Central memory CD4-positive, alpha-beta T cell (primary cell): ENCODE measurements around the gene CPSF4.

Experiments used
- DNase-seq: peaks from one replicate; pipeline ENCODE4 v3.0.0; 2022

CPSF4 gene

DNA sequence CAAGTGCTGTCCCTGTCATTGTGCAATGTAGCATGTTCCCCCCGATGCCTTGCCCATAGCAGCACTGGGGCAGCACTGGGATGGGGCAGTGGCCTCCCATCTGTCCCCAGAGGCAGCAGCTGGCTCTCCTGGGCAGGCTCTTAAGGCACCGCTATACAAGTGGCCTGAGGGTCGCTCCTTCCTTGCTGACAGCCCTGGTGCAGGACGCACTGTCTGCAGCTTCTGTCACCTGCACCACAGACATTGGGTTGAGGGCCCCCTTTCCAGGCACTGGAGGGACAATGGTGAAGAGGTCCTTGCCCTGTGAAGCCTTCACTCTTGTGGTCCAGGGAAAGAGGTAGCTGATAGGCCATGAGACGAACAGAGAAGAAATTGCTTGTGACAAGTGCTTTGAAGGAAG is 10.6 kb downstream of the CPSF4 start:
- DNase-seq = no peak

DNA sequence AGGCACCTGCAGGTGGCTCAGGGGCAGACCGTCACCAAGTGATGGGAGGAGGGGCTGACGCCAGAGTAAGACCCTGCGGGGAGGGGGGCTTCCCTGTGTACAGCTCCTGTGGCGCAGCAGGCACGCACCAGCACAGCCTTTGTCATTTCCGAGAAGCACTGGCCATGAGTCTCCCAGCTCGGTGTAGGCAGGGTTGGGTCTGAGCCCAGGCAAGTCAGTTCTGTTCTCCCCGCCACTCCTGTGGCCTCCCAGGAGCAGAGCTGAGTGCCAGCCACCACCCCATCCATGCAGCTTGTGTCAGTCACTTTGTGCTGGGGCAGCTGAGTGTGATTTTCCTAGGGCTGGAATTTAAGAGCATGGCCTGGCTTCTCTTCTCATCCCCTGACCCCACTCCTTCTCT is 13.2 kb downstream of the CPSF4 start:
- DNase-seq = no peak

DNA sequence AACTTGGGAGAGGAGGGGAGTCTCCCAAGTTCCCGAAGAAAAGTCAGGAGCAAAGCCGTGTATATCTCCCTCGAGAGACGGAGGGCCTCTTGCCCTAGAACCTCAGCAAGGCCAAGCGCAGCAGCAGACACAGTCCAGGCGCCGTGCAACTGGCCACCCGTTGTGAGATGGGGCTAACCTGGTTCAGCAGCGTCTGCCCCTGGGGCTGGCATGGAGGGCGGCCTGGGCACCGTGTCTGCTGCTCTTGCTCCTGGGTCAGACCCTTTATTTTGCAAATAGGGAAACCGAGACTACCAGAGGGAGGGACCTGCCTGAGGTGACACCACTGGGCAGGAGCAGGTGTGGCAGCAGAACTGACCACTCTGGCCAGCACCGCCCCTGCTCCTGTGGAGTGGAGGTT is 13.8 kb downstream of the CPSF4 start:
- DNase-seq = no peak

DNA sequence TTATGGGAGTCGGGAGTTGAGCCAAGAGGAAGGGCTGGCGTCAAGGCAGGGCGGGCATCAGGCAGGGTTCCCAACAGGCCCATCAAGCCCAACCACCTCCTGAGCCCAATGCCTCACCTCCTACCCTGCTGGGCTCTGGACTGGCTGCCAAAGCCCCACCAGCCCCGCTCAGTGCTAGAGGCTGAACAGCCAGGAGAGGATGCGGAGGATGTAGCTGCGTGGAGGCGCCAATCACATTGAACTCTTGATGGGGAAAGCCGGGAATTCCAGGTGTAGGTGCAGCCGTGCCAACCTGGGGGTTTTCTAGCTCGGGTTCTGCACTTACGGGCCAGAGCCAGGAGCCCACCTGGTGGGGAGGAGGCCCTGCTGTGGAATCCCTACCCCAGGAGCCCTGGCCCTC is 14.4 kb downstream of the CPSF4 start:
- DNase-seq = no peak

DNA sequence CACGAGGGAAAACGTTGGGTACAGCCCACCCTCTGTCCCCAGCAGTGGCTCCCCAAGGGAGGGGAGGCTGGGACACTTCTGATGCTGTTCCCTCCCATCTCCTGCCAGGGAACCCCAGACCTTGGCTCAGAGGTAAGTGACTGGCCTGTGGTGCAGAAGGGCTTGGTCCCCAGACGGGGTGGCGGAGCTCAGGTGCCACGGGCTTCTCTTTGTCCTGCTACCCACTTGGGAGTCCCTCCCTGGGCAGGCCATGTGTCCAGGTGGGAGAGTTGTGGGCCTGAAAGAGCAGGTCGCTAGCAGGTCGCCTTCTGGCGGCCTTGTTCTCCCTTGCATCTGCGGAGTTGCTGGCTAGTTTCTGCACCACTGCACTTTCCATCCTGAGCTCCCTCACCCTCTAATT is 17.1 kb downstream of the CPSF4 start:
- no peak for DNase-seq

DNA sequence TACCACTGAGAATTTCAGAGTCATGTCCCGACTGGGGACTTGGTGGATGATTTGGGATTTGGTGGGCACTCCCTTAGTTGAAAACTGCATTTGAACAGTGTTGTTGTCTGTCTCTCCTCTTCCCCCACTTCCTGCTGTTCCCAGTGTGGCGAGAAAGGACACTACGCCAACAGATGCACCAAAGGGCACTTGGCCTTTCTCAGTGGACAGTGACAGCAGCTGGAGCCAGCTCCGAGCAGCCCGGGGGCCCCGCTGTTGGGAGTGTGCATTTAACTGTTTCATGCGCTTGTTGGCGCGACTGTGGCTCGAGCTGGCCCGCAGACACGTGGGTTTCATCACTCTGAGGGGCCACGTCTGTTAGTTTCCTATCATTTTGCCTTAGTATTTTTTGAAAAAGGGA is 17.5 kb downstream of the CPSF4 start:
- DNase-seq = no peak

DNA sequence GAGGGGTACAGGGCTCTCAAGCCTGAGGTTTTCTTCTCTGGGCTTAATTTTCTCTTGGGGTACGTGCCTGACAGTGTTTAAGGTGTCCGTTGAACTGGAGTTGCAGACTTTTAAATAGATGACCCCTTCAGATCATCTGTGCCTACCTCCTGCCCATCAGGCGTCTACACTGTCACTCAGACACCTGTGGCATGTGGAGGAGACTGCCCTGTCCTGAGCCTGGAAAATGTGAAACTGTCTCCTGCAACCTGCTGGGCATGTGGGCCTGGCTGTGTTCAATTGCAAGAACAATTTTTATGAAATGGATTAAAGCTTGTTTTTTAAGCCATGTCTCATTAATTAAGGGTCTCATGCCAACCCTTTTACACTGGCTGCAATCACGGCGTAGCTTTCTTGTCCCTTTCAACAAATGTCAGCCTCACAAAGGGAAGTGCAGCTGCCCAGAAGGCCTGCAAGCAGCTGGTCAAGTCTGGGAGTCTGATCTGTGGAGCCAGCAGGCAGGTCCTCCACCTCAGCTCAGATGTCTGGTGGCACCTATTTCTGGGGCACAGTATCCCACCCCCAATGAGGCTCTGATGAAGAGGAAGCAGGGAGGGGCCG is 18.4 kb downstream of the CPSF4 start:
- DNase-seq = no peak

DNA sequence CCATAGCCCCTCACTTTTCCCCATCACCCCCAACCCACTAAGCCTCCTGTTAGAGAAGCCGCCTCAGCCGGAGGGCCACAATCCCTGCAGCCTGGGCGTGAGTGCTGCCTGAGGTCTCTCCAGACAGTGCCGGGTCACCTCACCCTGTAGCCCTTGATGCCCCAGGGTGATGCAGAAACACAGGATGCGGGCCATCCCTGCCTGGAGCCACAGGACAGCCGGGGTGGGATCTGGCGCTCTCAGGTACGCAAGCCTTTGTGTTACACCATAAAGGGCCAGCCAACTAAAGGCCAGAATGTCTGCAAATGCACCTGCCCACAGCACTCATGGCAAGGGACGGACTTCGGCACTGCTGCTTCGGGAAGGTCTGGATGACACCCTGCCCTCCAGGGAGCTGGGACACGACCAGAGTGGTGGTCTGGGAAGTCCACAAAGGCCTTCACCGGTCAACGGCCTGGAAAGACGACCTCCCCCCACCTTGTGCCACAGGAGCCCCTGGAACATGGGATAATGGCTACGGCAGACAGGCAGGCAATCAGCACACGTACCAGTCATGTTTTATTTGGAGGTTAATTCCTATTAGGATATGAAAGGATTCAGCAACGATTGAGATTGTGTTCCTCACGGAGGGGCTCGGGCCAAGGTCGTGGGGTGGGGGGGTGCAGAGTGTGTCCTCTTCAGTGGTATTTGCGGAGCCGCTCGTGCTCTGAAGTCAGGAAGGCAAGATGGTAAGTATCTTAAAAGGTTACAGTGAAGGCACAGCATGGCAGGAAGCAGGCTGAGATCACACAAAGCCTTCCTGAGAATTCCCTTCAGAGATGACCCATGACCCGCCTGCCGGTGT is 19.1 kb downstream of the CPSF4 start:
- no peak for DNase-seq

DNA sequence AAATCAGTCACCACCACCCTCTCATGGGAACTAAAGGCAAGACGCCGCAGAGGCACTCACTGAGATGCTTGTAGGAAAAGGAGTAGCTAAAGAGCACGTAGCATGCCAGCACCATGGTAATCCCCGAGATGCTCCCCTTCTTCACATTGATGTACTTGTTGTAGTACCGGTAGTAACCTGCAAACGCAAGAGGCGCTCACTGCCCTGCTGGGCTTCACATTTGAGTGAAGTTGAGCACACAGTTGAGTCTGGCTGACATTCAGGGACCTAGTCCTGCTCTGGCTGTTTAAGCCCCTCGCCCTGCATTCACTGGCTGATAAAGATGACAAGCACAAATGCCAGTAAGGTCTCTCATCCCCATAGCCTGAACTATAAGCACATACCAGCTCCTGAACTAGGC is 20.3 kb downstream of the CPSF4 start:
- no peak for DNase-seq

DNA sequence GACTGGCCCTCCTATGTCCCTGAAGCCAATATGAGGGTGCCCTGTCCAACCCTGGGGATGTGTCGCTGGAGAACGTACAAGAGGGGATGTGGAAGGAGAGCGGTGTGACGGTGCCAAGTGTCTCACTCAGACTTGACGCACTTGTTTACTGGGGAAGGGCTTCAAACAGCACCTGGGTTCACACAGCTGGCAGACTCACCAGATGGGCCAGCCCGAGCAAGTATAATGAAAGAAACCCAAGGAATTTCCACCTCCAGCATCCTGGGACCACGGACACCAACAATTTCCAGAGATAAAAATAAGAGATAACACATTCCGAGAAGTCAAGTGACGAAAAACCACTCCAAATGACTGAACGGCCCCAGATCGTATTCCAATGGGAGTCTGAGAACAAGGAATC is 21.9 kb downstream of the CPSF4 start:
- no peak for DNase-seq

DNA sequence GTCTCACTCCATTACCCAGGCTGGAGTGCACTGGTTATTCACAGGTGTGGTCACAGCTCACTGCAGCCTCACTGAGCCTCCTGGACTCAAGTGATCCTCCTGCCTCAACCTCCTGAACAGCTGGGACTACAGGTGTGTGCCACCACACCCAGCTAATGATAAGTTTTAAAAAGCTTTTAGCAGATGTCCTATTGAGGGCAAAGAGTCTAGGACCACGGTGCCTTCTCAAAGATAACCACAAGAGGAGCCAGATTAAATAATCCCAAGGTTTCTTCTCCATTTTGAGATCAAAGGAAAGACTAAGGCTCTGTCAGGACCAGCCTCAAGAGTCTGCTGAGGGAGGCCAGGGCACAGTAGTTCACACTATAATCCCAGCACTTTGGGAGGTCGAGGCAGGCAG is 22.5 kb downstream of the CPSF4 start:
- no peak for DNase-seq

DNA sequence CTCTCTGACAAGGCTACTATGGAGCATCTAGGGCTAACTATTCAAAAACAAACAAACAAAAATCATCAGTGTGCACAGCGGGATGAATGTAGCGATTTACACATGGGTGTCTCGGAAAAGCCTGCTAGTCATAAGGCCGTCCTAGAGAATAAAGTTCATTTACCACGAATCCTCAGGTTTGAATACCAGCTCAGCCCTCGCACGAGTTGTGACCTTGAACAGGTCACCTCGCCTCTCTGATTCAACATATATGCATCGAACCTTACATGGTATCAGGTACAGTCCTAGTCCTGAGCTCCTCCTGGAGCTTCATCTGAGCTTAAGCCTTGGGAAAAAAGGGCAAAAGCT is 26.7 kb downstream of the CPSF4 start:
- DNase-seq = no peak

DNA sequence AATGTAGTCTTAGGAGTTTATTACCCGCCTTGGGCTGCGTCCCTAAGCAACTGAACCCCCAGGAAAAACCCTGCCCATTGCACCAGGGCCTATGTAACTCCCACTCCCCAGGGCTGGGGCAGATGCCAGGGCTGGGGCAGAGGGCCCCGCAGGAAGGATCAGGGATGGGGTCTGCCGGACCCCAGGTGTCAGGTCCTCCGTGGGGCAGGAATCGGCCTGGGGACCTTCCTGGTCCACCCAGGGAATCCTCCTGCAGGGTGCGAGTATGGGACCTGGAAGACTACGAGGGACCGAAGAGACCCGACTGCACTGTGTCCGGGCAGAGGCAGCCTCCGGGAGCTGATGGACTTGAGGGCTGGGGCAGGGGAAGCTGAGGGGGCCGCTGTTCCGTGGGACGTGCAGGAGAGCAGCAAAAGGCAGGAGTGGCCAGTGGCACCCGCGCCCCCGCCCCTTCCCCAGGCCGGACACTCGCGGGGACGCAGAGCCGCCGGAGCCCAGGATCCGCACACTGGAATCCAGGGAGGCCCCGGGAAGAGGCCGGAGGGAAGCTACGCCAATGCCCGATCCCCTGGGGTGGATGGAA is 29.7 kb downstream of the CPSF4 start:
- DNase-seq = no peak

DNA sequence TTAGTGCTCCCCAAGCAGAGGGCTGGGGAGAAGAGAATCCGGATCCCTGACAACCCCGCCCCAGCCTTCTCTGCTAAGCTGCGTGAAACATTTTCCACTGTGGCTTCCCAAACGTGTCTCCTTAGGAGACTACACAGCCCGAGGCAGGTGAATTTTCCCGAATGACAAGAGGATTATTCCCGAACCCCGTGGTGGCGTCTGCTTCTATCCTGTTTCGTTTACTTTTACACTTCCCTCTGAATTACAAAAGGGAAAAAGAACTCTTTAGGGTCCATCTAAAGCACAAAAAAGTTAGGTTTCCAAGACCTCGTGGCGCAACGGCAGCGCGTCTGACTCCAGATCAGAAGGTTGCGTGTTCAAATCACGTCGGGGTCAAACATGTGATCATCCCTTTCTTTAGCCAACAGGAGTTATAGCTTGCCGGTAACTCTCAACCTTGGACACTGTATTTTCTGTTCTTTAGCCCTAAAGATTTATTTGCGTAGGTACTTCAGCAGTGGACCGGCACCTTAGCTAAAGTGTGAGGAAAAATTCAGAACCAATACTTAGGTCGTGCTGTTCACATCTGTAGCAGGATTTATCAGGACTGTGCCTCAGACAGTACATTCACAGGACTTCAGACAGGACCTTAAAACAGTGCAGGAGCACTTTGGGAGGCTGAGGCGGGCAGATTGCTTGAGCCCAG is 30.8 kb downstream of the CPSF4 start:
- DNase-seq = no peak

DNA sequence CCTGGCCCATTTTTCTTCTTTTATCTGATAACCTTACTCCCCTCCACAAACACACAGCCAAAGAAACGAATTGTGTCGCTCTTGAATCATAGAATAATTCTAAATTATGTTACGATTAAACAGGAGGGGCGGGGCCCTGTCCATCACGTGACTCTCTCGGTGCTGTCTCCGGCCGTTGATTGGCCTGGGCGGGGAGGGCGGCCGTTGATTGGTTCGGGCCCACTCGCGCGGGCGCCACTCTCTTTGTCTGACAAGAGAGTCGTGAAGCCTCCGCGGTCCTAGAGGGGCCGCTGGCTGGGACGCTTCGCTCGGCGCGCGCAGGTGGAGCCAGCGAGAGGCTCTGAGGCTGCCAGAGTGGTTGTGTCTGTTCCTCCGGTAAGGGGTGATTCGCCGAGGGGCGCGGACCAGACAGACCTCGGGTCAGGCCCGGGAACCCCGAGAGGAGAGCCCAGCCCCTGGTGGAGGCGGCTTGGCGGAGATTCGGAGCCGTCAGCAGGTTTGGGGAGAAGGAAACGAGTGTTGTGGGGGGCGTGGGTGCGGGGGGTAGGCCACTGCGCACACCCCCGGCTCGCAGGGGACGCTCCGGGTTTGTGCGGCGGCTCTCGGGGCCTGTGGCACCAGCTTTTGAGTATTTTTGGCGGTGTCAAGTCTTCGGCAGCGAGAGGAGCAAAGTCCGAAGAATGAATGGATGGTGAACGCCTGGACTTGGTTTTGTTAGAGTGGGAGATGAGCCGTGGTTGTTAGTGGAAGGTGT is 34.0 kb downstream of the CPSF4 start, which contains the start of gene ZNF789:
Gene ZNF789 (plus strand): TSS at position 330 of the 754 bp plus-strand sequence. CDS start 3,567 bp downstream, outside the sequence.
- DNase-seq = peak; percentile 94

DNA sequence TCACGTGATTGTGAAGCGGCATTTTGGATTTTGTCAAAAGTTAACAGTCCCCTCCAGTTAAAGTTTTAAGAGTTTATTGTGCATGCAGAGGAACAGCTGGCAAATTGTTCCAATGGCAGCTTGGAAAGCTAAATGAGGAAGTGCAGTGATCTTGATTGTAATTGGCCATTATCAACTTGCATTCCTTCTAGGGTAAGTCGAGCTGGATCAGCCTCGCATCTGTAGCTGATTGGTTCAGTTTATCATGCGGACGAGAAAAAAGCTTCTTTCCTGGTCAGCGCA is 34.5 kb downstream of the CPSF4 start:
- no peak for DNase-seq

DNA sequence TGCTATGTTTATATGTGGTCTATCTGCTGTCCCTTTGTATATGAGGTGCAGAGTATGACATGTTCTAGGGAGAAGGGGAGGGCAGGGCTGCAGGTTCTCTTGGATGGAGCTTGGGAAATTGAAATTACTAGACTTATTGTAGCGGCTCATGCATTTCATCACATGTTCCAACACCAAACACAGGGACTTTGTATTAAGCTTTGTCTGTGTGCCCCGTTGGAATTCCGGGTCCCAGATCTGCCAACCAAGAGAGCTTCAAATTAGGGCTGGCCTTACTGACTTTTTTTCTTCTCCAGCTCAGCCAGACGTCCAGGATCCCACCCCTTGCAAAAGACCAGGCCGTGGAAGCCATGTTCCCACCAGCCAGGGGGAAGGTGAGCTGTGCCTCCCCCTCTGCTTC is 37.4 kb downstream of the CPSF4 start:
- no peak for DNase-seq

DNA sequence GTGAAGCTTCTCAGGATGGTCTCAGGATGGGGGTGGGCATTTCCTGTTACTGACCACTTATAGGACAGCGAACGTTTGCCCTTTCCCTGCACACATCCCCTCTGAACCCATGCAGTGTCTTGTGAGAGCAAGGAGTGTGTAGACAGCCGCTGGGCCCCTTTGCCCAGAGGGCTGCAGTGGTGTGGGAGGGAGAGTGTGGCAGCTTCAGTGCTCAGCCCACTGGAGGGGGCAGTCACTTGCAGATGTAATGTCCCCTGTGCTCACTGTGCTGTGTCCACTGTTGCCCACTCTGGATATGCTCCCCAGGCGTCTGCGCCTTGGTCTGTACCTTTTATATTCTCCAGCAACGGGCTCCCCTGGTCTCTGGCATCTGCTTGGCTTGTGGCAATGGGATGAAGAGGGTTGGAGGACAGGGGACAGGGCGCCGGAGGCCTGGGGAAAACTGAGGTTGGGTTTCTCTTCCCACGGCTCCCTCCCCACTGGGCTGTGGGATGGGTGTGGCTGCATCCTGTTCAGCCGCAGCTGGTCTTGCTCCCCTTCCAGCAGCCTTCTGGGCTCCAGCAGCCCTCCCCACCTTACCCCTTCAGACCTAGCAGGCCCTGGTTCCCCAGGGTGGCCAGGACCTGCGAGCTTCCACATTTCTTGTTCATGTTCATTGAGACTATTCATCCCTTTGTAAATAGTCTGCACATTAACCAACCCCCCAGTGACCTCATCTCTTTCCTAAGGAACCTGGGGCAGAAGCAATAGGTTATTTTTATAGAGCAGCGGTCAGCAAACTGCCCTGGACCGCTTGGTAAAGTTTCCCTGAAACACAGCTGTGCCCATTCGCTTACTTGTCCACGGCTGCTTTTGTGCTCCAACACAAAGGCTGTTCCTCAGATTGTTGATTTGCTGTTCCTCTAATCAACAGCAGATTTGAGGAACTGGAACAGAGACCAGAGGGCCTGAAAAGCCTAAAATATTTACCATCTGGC is 40.0 kb downstream of the CPSF4 start:
- no peak for DNase-seq

DNA sequence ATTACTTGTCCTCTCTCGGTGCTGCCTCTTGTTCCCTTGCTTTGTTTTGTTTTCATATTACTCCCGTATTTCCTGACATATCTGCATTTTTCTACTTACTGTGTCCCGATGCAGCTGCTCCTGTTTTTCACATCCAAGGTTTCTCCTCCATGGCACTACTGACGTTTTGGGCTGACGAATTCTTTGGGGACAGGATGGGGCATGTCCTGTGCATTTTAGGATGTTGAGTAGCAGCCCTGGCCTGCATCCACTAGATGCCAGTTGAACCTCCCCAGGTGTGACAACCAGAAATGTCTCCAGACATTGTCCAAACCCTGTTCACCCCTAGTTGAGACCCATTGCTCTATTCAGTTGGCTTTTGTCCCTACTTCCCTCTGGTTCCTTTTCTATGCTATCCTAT is 46.4 kb downstream of the CPSF4 start:
- DNase-seq = no peak

DNA sequence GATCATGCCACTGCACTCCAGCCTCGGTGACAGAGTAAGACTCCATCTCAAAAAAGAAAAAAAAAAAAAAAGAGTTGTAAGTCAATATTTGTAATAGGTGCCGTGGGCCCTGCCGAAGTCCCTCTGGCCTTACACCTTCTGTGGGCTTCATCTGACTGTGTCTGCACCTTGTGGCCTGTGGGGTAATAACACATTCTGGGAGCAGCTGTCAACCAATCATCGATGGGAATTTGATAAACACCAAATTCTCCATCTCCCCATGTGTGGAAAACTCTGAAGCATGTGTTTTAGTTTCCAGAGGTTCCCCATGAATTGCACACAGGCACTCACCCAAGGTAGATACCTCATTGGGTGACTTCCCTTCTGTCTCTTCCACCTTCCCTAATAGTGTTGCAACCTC is 50.5 kb downstream of the CPSF4 start:
- no peak for DNase-seq

DNA sequence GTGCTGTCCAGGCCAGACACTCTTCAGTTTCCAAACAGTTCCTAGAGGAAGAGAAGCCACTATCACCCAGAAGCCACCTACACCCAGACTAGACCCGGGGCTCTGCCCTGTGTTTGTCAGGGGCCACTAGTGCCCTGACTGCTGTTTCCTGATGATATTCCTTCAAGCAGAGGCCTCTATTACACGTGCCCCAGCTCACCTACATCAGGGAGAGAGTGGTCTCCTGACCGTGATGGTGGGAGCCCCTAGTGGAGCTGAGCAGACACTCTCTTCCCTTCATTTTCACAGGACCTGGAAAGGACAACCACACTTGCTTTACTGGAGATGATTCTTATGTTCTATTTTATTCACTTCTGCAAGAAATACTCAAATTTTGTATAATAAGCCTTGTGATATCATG is 52.1 kb downstream of the CPSF4 start:
- DNase-seq = no peak

DNA sequence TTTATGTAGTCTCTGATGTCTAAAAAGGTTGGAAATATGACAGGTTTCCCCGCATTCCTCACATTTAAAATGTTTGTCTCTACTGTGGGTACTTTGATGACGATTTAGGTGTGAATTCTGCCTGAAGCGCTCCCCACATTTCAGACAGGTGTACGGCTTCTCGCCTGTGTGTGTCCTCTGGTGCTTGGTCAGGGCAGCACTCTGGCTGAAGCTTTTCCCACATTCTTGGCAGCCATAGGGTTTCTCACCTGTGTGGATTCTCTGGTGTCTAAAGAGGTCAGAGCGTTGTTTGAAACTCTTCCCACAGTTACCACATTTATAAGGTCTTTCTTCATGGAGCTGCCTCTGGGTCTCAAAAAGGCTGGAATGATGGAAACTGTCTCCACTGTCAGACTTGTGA is 55.1 kb downstream of the CPSF4 start:
- no peak for DNase-seq
